ENCODE results near the gene TUBG1.
"Not testable (repeated sequence)": the region's sequence is repeated elsewhere in the genome, so short reads cannot be mapped to it uniquely, and the experiment has no call there.

TUBG1 gene

GRCh38 chr17:42623732-42624596 lies 14.5 kb downstream of the TUBG1 start:
- no peak for DNase-seq (ENCODE audit: low read depth)

DNA sequence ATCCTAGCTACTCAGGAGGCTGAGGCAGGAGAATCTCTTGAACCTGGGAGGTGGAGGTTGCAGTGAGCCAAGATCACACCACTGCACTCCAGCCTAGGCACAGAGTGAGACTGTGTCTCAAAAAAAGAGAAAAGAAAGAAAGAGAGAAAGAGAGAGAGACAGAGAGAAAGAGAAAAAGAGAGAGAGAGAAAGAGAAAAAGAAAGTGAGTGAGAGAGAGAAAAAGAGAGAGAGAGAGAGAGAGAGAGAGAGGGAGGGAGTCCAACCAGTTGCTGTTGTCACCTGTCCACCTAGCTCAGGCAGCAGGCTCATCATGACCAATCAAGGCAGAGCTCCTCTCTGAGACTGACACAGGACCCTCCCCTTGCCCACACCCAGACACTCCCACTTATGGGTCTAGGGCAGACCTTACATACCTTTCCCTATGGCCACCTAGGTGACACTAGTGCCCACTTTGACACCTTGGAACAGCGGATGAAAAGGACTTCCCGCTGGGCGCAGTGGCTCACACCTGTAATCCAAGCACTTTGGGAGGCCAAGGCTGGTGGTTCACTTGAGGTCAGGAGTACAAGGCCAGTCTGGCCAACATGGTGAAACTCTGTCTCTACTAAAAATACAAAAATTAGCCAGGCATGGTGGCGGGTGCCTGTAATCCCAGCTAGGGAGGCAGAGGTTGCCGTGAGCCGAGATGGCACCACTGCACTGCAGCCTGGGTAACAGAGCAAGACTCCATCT lies 17.7 kb downstream of the TUBG1 start:
- not testable (repeated sequence) for DNase-seq (ENCODE audit: low read depth)

GRCh38 chr17:42629411-42630009 lies 20.0 kb downstream of the TUBG1 start:
- no peak for DNase-seq (ENCODE audit: low read depth)

GRCh38 chr17:42632949-42633444 lies 23.5 kb downstream of the TUBG1 start:
- DNase-seq (ENCODE audit: low read depth), result no peak

GRCh38 chr17:42639525-42640113 lies 30.1 kb downstream of the TUBG1 start:
- DNase-seq (ENCODE audit: low read depth), result no peak

DNA sequence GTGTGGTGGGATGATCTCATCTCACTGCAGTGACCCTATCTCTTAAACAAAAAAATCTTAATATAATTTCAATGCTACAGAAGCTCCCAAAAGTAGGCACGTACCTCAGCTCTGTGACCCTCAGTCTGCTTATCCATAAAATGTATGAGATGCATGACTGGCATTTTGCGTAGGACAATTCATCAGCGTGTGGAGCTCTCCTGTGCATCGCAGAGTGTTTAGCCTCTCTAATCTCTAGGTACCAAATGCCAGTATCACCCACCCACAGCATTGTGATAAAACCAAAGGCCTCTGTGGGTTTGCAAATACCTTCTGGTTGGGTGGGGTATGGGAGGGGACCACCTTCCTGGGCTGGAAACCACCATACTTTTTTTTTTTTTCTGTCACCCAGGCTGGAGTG lies 30.6 kb downstream of the TUBG1 start:
- DNase-seq (ENCODE audit: low read depth), result no peak

GRCh38 chr17:42642336-42642735 lies 32.9 kb downstream of the TUBG1 start:
- no peak for DNase-seq (ENCODE audit: low read depth)

DNA sequence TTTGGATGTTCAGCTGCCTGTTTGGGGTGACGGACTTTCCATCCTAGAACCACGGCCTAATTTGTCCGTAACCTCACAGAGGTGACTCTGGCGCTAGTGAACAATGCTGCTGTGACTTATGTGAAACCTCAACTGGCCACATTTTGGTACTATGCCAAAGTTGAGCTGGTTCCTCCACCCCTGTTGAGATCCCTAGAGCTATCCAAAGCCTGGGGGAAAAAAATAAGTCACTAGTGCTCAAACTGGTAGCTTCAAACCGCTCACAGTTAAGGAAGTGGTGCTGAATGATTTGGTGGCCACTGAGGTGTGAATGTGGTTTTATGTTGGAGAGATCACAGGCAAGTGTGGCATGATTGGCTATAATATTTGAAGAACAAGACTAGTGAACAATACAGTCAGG lies 38.3 kb downstream of the TUBG1 start:
- no peak for DNase-seq (ENCODE audit: low read depth)

DNA sequence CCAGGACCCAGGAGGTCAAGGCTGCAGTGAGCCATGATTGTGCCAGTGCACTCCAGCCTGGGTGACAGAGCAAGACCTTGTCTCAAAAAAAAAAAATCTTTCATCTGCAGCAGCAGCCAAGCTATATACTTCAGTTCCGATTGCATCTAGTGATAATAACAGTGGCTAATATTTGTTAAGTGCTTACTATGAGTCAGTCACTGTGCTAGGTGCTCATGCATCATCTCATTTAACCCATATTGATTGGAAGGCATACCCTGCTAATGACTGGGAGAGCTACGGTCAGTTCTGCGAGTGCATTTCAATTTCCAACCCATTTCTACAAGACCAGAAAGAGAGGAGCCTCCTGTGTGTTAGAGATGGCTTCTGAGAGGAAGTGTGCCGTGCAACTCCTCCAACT lies 41.9 kb downstream of the TUBG1 start:
- no peak for DNase-seq (ENCODE audit: low read depth)

GRCh38 chr17:42653179-42654124 lies 44.0 kb downstream of the TUBG1 start:
- DNase-seq (ENCODE audit: low read depth), result peak; percentile 71

DNA sequence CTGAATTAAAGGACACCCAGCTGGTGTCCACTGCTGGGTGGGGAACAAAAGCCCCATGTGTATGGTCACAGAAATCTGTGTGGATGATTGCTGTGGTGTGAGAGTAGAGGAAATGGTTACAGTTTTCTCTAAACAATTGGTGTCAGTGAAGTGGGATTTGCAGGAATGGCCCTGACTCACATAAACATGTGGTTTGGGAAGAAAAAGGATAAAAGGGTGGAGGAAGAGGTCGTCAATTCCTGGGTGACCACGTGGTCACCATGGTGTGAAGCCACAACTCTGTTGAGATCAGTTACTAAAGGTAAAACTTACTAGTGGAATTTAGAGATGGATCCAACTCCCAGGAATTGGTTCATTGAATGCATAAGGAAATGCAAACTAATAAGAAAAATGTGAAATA lies 46.0 kb downstream of the TUBG1 start:
- DNase-seq (ENCODE audit: low read depth), result no peak

DNA sequence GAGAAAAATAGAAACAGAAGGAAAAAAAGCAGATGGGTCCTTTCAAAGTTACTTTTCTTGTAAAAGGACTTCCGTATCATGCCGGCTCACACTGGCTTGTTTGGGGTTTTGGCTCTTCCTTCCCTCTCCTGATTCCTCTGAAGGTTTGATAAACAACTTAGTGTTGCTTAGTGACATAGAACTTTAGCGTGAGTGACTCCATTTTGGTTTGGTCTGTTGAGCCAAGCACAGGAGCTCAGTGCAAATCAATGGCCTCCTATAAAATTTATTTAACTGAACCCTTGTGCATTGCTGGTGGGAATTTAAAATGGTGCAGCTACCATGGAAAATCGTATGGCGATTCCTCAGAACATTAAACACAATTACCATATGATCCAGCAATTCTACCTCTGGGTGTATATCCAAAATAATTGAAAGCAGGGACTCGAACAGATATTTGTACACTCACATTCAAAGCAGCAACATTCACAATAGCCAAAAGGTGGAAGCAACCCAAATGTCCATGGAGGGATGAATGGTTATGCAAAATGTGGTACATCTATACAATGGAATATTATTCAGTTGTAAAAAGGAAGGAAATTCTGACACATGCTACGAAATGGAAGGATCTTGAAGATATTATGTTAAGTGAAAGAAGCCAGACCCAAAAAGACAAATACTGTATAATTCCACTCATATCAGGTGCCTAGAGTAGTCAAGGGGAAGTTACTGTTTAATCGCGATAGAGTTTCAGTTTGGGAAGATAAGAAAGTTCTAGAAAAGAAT lies 48.5 kb downstream of the TUBG1 start:
- no peak for DNase-seq (ENCODE audit: low read depth)

DNA sequence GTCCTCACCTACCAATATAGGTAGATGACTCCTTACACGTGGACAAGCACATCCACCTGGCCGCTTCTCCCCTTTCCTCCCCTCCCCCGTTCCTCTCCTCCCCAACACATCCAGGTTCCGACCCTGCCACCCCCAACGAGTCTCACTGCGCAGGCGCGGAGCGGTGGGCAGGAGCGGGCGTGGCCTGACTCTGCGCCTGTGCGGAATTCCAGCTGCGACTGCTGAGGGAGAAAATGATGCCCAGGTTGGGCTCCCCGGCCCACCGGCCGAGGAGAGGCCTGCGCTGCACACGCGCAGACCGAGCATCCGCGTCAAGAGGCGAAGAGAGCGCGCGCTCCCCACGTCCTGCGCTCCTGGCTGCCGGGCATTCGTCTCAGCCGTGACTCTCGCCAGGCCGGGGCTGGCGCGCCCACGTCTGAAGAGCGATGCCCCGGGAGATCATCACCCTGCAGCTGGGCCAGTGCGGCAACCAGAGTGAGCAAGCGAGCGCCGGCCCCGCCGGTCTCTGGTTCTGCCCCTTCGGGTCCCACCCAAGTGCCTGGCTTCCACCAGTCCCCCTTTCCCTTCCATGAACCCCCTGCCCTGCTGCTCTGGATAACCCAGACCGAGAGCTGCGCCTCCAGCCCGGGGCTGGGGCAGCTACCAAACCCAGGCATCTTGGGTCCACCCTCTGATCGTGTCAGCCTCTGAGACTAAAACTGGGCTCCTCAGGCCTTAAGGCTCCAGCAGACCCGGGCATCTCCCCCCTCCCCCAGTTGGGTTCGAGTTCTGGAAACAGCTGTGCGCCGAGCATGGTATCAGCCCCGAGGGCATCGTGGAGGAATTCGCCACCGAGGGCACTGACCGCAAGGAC lies 49.8 kb downstream of the TUBG1 start, which contains the start of gene TUBG2:
Gene TUBG2 (plus strand): TSS at position 206 of the 853 bp plus-strand sequence. CDS start 220 bp downstream, at position 426.
- DNase-seq (ENCODE audit: low read depth), result peak; percentile 75

DNA sequence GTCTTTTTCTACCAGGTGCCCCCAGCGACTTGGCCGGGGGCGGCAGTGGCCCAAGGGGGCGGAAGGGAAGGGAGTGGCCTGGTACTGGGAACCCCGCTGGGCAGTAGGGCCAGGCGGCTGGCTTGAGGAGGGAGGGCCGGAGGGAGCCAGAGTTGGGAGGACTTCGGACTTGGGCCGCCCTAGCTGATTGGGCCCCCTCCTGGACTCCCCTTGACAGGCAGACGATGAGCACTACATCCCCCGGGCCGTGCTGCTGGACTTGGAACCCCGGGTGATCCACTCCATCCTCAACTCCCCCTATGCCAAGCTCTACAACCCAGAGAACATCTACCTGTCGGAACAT lies 50.4 kb downstream of the TUBG1 start:
- not testable (repeated sequence) for DNase-seq (ENCODE audit: low read depth)

GRCh38 chr17:42660692-42661345 lies 51.3 kb downstream of the TUBG1 start:
- DNase-seq (ENCODE audit: low read depth), result peak; percentile 56

Measured in stromal cell of bone marrow (primary cell).